ENCODE results near the gene NTRK2.

Gene NTRK2

DNA sequence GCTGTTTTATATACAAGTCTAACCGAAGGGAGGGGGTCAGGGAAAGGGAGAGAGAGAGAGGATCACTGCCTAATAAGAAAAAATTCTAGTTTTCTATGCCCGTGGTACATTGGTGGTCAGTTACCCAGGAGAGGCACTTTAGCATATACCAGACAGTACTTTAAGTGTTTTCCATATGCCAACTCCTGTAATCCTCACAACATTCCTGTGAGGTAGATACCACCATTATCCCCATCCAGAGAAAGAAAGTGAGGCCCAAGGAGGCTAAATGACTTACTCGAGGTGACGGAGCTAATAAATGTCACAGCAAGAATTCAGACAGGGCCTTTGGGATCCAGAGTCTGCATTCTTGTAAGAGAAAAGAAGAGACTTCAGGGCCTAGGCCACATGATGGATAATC is 161.8 kb downstream of the NTRK2 start:
- TF ChIP-seq, protein P1, sequence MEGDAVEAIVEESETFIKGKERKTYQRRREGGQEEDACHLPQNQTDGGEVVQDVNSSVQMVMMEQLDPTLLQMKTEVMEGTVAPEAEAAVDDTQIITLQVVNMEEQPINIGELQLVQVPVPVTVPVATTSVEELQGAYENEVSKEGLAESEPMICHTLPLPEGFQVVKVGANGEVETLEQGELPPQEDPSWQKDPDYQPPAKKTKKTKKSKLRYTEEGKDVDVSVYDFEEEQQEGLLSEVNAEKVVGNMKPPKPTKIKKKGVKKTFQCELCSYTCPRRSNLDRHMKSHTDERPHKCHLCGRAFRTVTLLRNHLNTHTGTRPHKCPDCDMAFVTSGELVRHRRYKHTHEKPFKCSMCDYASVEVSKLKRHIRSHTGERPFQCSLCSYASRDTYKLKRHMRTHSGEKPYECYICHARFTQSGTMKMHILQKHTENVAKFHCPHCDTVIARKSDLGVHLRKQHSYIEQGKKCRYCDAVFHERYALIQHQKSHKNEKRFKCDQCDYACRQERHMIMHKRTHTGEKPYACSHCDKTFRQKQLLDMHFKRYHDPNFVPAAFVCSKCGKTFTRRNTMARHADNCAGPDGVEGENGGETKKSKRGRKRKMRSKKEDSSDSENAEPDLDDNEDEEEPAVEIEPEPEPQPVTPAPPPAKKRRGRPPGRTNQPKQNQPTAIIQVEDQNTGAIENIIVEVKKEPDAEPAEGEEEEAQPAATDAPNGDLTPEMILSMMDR (IDR thresholded peaks at IDR 0.05; ENCODE audit: borderline replicate concordance, extremely low read depth, low read length, poor library complexity, severe bottlenecking): no peak
- no peak for TF ChIP-seq EZH2 (IDR thresholded peaks at IDR 0.05; ENCODE audit: borderline replicate concordance, low read depth, low read length, severe bottlenecking)
- H3K9me3 ChIP-seq (ENCODE audit: insufficient read depth, low read length, severe bottlenecking): no peaks in the 10 kb centered on the region
- no peak overlapping the region for H3K27ac ChIP-seq (ENCODE audit: low read length)
- ATAC-seq (ENCODE audit: insufficient read depth, low read depth) (no peak), DNase-seq (no peak)
- no peak overlapping the region for H3K9ac ChIP-seq (ENCODE audit: low read depth, low read length)
- H3K27me3 ChIP-seq (ENCODE audit: insufficient read depth, low read length, poor library complexity): no peaks in the 10 kb centered on the region
- no peak overlapping the region for H3K4me2 ChIP-seq (ENCODE audit: insufficient read depth, low read length)
- H3K79me2 ChIP-seq (ENCODE audit: insufficient read depth, low read length): no peaks in the 10 kb centered on the region
- no peaks in the 10 kb centered on the region for H4K20me1 ChIP-seq (ENCODE audit: insufficient read depth, low read length)
- H3K4me1 ChIP-seq (ENCODE audit: insufficient read depth, low read length): no peaks in the 10 kb centered on the region
- no peak overlapping the region for H2AFZ ChIP-seq (ENCODE audit: low read depth, low read length)
- no peaks in the 10 kb centered on the region for H3K36me3 ChIP-seq (ENCODE audit: insufficient read depth, low read length)
- no peak overlapping the region for H3K4me3 ChIP-seq (ENCODE audit: low read depth in 1 of 2, low read length in 2 of 2)

DNA sequence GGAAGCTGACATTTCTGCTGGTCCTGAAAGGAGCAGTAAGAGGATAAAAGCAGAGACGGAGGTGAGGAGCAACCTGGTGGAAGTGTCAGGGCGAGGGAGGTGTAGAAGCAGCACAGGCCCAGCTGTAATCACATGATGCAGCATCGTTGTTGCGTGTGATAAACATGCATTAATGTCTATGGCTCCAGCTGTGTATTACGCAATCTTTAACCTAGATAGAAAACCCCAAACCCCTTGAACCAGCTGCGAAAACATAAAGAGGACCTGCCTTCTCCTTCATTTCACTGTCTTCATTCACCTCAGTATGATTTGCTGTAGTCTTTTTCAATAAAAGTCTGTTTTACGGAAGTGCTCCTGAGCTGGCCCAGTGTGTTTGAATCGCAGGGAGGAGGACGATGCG is 162.9 kb downstream of the NTRK2 start:
- Histone ChIP-seq H3K27me3 (ENCODE audit: insufficient read depth, low read length, poor library complexity) (no peaks in the 10 kb centered on the region), H2AFZ (ENCODE audit: low read depth, low read length) (no peak overlapping the region), H3K27ac (ENCODE audit: low read length) (no peak overlapping the region), H3K36me3 (ENCODE audit: insufficient read depth, low read length) (no peaks in the 10 kb centered on the region), H3K4me3 (ENCODE audit: low read depth in 1 of 2, low read length in 2 of 2) (no peak overlapping the region), H3K79me2 (ENCODE audit: insufficient read depth, low read length) (no peaks in the 10 kb centered on the region), H3K4me2 (ENCODE audit: insufficient read depth, low read length) (no peak overlapping the region), H3K9ac (ENCODE audit: low read depth, low read length) (no peak overlapping the region), H4K20me1 (ENCODE audit: insufficient read depth, low read length) (no peaks in the 10 kb centered on the region), H3K9me3 (ENCODE audit: insufficient read depth, low read length, severe bottlenecking) (no peaks in the 10 kb centered on the region), H3K4me1 (ENCODE audit: insufficient read depth, low read length) (no peaks in the 10 kb centered on the region)
- TF ChIP-seq, protein P1 (IDR thresholded peaks at IDR 0.05; ENCODE audit: borderline replicate concordance, extremely low read depth, low read length, poor library complexity, severe bottlenecking): no peak
- no peak for TF ChIP-seq EZH2 (IDR thresholded peaks at IDR 0.05; ENCODE audit: borderline replicate concordance, low read depth, low read length, severe bottlenecking)
- DNase-seq: no peak
- no peak for ATAC-seq (ENCODE audit: insufficient read depth, low read depth)

DNA sequence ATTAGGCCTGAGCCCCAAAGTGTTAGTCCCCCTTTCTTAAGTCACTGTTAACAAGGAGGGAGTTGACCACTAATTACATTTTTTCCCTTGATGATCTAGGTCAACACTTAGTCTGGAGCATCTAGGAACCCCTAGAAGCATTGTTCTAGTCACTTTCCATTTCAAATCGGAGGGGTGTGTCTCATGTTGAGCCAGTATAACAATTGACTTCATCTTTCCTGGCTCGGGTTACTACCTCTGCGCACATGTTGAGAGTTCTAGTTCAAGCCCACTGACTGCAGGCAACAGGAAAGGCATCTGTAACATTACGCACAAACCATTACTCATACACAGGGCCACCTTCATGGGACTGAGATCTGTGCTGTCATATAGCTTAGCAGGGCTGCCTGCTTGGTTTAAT is 164.9 kb downstream of the NTRK2 start:
- Histone ChIP-seq H3K27ac (ENCODE audit: low read length) (no peak overlapping the region), H3K4me3 (ENCODE audit: low read depth in 1 of 2, low read length in 2 of 2) (no peak overlapping the region), H3K9me3 (ENCODE audit: insufficient read depth, low read length, severe bottlenecking) (no peaks in the 10 kb centered on the region), H3K27me3 (ENCODE audit: insufficient read depth, low read length, poor library complexity) (no peaks in the 10 kb centered on the region), H2AFZ (ENCODE audit: low read depth, low read length) (no peak overlapping the region), H3K4me1 (ENCODE audit: insufficient read depth, low read length) (no peaks in the 10 kb centered on the region), H3K9ac (ENCODE audit: low read depth, low read length) (no peak overlapping the region), H4K20me1 (ENCODE audit: insufficient read depth, low read length) (no peaks in the 10 kb centered on the region), H3K4me2 (ENCODE audit: insufficient read depth, low read length) (no peak overlapping the region), H3K79me2 (ENCODE audit: insufficient read depth, low read length) (no peaks in the 10 kb centered on the region), H3K36me3 (ENCODE audit: insufficient read depth, low read length) (no peaks in the 10 kb centered on the region)
- no peak for TF ChIP-seq EZH2 (IDR thresholded peaks at IDR 0.05; ENCODE audit: borderline replicate concordance, low read depth, low read length, severe bottlenecking)
- TF ChIP-seq, protein P1 (IDR thresholded peaks at IDR 0.05; ENCODE audit: borderline replicate concordance, extremely low read depth, low read length, poor library complexity, severe bottlenecking): no peak
- no peak for ATAC-seq (ENCODE audit: insufficient read depth, low read depth)
- no peak for DNase-seq

DNA sequence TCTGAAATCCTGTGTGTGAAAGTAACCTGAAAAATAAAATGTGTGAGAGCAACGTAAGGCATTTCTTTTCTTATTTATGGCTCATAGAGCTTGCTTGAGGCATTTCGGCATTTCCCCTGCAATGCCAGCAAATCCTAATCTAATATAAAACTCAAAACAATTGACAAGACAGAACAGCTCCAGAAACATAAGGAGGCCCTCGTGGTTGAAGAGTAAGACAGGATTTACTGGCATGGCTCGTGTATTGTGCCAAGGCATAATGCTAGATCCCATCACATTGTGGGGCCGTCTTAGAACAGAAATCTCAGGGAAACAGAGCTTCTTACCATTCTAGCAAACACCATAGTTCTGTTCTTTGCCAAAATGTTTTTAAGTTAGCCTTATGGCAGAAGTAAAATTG is 166.2 kb downstream of the NTRK2 start:
- no peaks in the 10 kb centered on the region for H3K36me3 ChIP-seq (ENCODE audit: insufficient read depth, low read length)
- no peaks in the 10 kb centered on the region for H3K27me3 ChIP-seq (ENCODE audit: insufficient read depth, low read length, poor library complexity)
- H3K27ac ChIP-seq (ENCODE audit: low read length): no peak overlapping the region
- no peaks in the 10 kb centered on the region for H3K9me3 ChIP-seq (ENCODE audit: insufficient read depth, low read length, severe bottlenecking)
- no peak overlapping the region for H2AFZ ChIP-seq (ENCODE audit: low read depth, low read length)
- no peaks in the 10 kb centered on the region for H3K4me1 ChIP-seq (ENCODE audit: insufficient read depth, low read length)
- no peak for ATAC-seq (ENCODE audit: insufficient read depth, low read depth)
- no peak overlapping the region for H3K4me2 ChIP-seq (ENCODE audit: insufficient read depth, low read length)
- TF ChIP-seq, protein P1 (IDR thresholded peaks at IDR 0.05; ENCODE audit: borderline replicate concordance, extremely low read depth, low read length, poor library complexity, severe bottlenecking): no peak
- TF ChIP-seq EZH2 (IDR thresholded peaks at IDR 0.05; ENCODE audit: borderline replicate concordance, low read depth, low read length, severe bottlenecking): no peak
- no peaks in the 10 kb centered on the region for H3K79me2 ChIP-seq (ENCODE audit: insufficient read depth, low read length)
- no peak overlapping the region for H3K9ac ChIP-seq (ENCODE audit: low read depth, low read length)
- H4K20me1 ChIP-seq (ENCODE audit: insufficient read depth, low read length): no peaks in the 10 kb centered on the region
- no peak for DNase-seq
- H3K4me3 ChIP-seq (ENCODE audit: low read depth in 1 of 2, low read length in 2 of 2): no peak overlapping the region
